GM21619 (cell line): Measurements from ENCODE around the gene AVPI1.
"Not testable (repeated sequence)": the region's sequence is repeated elsewhere in the genome, so short reads cannot be mapped to it uniquely, and the experiment has no call there.

ENCODE experiments used
- ATAC-seq: cut with Tn5 transposase; IDR thresholded peaks from one replicate; pipeline ENCODE4 v1.9.1; 2021; ENCODE audit not compliant: unreplicated experiment

Gene AVPI1

DNA sequence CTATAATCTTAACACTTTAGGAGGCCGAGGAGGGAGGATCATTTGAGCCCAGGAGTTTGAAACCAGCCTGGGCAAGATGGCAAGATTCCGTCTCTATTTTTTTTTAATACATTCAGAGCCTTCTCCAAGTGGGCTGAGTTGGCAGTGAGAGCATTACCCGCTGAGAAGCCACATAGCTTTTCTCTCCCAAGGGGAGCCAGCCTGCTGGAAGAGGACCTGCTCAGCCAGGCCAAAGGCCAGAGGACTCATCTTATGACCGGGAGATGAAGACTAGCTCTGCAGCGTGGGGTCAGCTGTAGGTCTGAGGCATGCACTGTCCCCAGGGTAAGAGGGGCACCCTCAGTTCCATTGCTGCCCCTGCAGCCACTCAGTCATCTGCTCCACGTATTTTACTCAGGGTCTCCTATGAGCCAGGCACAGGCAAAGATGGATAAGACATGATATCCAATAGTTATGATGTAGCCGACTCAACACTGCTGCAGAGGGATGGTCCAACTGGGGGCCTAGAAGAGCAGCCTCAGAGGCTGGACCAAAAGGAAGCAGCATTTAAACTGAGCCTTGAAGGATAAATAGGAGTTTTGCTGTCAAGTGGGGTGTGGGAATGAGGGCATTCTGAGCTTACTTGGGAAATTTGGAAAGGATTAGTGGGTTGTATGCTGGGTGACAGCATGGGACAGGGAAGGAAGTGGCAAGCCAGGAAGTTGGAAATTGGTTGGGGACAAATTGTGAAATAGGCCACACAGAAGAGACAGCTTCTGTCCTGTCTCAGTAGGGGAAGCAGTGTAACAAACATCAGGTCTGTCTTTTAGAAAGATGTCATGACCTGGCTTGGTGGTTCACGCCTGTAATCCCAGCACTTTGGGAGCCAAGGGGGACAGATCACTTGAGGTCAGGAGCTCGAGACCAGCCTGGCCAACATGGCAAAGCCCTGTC is 24.9 kb upstream of the AVPI1 start:
- no peak for ATAC-seq

DNA sequence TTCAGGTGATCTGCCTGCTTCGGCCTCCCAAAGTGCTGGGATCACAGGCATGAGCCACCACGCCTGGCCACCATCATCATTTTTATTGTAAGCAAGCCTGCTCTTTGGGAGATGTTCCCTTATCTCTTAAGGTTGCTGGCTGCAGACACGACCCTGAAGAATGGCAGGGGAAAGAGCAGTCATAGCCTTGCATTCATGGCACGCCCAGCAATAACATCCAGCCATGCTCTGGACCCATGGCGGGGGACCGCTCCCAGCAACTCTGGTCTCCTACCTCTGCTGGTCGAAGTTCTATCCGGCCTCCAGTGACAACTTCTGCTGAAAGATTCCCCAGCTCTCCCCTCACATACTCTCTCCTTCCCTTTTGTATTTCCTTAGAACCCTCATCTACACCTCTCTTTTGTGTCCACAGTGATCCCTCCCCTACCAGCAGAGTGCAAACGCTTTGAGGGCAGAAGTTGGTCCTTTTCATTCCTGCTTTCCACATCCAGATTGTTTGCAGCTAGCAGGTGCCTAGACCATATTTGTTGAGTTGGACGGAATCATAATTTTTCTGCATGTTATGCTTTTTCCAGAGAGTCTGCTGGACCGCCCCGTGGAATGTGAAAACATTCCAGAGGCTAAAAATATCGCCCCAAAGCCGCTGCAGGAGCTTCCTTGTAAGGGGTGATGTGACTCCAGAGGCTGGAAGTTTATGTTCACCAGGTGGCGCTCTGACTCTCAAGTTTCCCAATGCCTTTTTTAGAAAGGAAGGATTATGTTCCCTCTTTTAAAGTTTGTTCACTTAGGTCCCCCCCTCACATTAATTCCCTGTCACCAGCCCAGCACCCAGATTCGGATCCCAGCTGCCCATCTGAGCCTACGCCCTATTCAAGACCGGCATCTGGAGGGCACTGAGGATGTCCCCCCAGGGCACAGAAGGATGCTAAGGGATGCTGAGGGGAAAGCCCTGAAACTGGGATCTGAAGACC is 22.2 kb upstream of the AVPI1 start:
- no peak for ATAC-seq

DNA sequence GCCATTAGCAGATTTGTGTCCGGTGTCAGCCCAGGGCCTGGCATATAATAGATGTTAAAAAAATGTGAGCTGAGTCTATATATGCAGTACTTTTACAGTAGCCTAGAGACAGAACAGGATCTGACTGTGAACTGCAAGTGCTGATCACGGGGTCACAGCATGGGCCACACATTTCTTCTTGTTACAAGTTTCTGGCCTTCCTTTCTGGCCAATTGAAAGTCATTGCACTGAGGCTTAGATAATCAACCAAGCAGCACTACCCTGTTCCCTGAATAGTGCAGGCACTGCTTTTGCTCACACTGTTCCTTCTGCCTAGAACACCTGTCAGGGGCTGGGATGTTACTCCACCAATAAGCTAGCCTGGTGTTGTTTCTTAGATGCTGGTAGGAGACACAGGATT is 21.1 kb upstream of the AVPI1 start:
- ATAC-seq, result no peak

DNA sequence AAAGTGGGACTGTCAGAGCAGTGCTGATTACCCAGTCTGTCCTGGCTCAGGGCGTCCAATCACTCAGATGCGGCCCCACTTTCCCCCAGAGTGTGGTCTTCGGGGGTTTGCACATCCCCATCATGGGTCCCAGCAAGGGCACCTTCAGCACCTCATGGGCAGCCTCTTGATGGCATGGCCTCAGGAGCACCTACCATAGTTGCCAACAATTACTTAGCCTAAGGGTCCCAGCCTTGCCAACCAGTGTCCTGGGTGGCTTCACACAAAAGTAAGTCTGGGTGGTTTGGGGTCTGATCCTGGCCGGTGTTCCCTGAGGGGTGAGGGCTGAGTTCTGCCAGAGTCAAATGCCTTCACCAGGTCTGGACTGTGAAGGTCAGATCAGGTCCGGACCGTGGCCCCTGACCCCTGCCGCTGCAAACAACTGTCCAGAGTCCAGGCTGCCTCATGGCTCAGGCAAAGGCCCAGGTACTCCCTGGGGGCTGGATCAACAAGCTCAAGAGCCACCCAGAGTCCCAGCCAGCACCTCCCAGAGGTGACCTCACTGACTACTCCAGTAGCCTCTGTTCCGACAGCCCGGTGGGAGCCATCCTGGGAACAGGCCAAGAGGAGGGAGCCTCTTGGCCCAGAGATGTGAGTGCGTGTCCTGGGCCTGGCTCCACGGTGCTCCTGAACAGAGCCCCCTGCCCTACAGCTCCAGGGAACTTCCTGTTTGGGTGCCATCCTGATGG is 20.3 kb upstream of the AVPI1 start:
- no peak for ATAC-seq

DNA sequence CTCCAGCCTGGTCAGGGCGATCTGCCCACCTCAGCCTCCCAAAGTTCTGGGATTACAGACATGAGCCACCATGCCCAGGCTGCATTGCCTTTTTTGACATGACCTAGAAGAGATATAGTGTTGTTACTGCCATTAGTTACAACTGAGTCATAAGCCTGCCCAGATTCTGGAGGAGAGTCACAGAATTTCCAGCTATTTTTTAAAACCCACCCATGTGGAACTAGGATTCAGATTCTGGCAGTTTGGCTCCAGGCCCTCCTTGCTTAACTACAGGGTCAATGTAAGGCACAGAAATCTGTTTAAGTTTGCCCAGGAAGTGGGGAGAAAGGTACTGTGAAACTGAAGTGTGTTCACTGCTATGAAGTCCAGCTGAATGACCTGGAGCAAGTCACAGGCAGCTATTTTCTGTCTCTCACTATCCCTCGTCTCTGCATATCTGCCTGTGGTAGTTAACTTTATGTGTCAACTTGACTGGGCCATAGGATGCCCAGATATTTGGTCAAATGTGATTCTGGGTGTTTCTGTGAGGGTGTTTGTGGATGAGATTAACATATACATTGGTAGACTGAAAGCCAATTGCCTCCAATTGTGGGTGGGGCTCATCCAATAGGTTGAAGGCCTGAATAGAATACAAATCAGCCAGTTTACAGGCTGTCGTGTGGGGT is 18.1 kb upstream of the AVPI1 start:
- ATAC-seq, result no peak

DNA sequence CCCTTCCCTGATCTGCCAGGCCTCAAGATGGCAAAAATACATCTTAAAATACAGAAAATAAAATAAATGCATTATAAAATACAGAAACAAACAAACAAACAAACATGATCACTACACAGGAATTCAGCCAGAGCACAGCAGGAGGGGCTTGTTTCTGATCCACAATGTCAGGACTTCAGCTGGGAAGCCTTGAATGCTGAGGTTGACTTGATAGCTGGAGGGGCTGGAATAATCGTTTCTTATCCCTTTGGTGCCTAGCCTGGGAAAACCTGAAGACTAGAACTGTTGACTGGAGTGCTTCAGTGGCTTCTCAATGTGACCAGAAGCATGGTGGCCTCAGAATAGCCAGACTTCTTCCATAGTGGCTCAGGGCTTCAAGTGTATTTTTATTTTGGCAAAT is 17.3 kb upstream of the AVPI1 start:
- ATAC-seq, result no peak

DNA sequence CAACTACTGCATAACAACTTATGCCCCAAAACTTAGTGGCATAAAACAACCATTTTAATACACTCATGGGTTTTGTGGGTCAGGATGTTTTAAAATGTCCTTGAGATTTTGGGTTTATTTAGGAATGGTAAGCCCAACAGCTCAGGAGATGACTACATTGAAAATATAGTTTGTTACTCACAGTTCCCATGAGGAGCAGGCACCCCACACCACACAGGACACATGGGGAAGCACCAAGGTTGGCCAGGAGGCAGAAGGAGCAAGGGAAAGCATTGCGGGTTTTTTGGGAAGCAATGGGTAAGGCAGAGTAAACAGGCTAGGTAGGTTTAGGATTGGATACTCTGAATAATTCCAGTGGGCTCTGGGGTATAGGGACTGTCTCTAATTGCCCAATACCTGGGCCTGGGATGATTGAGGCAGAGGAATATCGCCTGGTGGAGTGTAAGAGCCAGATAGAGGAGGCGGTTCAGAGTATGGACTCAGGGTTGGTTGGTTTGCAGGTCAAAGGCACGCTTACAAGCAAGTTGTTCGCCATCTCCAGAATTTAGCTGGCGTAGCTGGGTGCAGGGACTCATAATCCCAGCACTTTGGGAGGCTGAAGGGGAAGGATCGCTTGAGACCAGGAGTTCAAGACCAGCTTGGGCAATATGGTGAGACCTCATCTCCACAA is 16.5 kb upstream of the AVPI1 start:
- ATAC-seq, result no peak

DNA sequence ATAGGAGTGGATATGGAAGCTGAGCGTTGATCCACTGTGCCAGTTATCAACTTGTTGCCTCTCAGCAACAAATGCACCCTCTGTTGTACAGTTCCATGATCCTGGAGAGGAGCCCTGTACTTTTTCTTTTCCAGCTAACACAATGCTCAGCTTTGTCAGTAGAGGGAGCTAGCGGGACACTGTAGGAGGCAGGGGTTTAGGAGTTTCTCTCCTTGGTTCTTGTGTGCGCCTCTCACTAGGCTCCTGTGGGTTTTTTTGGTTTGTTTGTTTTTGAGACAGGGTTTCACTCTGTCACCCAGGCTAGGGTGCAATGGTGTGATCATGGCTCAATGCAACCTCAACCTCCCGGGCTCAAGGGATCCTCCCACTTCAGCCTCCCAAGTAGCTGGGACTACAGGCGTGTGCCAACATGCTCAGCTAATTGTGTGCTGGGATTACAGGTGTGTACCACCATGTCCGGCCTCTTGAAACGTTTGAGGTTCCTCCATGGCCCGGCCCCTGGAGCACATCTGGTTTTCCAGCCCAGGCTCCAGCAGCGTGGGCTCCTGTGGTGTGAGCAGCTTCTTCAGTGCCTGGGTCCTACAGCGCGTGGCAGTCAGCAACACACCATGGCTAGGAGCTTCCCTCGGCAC is 14.5 kb upstream of the AVPI1 start:
- no peak for ATAC-seq

DNA sequence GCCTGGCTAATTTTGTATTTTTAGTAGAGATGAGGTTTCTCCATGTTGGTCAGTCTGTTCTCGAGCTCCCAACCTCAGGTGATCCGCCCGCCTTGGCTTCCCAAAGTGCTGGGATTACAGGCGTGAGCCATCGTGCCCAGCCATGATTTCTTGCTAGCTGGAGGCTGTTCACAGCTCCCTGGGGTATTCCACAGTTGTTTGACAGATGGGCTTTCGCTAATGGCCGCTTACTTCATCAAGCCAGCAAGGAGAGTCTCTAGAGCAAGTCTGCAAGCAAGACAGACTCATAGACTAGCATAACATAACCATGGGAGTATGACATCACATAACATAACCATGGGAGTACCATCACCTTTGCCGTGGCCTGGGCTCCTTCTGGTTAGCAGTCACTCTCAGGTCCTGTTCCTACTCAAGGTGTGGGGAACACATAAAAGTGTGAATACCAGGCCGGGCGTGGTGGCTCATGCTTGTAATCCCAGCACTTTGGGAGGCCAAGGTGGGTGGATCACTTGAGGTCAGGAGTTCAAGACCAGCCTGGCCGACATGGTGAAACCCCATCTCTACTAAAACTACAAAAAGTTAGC is 11.1 kb upstream of the AVPI1 start:
- not testable (repeated sequence) for ATAC-seq

DNA sequence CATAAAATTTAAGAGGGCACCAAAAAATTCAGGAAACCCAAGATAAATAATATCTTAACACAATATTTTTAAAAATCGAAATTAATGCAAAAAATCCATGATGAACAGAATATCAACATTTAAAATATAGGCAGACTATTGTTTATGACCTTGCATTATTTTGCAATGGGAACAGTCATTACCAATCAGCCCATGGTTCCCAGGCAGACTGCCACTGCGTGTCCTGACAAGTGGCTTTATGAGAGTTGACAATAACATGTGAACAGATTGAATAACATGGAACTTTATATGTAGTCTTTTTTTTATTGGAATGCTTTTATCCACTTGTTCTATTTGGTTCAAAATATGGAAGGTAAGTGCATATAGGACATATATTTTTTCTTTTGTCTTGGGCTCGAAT is 3.1 kb upstream of the AVPI1 start:
- ATAC-seq, result no peak

DNA sequence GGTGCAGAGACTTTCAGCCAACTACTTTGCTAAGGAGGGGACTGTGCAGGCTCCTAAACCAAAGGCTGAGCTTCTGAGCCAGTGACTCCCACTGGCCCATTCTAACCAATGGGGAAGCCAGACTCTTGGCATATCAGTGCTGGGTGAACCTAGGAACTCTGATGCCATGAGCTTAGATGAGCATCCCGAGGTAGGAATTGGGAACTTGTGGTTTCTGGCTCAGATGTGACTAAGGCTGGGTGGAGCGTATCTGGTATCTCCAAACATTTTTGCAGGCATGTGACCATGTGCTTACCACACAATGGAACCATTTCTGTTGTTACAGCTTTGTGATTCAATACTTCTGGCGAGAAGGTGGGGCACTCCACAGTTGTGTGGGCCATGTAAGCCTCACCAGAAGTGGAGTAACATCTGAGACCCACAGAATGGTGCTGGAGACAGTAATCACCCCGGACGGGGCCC is 2.5 kb upstream of the AVPI1 start:
- ATAC-seq, result no peak

DNA sequence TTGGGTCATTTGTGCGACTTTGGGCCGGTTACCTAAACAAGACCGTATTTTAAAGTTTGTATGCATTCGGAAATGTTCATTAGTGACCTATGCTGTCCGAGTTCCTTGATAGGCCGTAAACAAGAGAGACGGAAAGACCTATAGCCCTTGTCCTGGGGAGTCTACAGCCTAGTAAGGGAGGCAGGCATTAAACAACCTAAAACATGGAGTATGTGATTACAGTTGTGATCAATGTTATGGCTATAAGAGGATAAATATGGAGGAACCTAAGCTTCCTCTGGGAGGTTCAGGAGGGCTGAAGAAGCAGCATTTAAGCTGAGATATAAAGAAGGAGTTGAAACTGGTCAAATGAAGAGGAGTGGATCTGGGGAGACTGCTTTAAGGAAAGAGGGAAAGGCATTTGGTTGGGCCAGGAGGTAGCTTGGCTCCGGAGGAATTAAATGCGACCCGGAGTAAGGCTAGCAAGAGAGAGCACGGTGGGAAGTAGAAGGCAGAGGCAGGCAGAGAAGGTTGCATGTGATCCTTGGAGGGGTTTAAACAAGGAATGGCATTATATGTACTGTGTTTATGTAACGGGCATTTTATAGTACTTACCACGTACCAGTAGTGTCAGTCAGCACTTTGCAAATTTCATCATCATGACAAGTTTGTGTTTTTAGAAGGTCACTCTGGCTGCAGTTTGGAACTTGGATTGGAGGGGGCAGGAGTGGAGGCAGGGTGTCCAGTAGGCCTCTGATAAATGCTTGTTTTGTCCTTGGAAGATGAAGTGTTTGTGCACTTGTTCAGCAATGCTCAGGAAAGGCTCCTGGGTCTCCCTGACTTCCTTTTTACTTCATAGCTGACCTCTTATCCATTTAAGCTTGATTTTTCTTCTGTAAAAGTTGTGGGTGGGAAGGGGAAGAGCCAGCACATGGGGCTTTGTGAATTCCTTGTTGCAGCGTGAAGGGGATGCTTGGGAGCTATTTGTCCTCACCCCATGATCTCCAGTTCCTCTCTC is 1.0 kb upstream of the AVPI1 start:
- ATAC-seq, result no peak

DNA sequence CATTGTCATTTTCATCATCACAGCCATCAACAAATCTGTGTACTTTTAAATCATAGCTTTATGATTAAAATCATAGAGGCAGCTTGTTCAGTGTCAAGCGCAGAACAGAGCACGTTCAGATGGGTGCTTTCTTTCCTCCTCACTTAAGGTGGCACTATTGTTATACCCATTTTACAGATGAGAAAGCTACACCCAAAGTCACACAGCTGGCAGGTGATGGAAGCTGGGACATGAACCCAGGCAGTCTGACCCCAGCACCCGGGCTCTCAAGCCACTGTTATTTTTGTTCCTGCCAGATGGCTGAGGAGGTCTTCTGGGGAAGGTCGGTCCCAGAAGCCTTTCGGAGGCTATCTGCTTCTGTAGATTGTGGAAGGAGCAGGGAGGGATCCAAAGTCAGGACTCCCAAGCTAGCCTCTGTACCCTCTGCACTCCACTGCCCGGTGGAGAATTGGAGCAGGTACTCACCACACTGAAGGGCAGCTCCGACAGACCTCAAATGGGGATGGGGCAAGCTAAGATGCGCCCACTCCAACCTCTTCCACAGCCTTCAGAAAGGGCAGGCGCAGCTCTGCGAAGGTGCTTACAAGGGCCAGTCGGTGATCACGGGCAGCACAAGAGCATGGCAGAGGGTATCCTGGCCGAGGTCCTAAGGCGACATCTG is 610 bp downstream of the AVPI1 start:
- no peak for ATAC-seq

DNA sequence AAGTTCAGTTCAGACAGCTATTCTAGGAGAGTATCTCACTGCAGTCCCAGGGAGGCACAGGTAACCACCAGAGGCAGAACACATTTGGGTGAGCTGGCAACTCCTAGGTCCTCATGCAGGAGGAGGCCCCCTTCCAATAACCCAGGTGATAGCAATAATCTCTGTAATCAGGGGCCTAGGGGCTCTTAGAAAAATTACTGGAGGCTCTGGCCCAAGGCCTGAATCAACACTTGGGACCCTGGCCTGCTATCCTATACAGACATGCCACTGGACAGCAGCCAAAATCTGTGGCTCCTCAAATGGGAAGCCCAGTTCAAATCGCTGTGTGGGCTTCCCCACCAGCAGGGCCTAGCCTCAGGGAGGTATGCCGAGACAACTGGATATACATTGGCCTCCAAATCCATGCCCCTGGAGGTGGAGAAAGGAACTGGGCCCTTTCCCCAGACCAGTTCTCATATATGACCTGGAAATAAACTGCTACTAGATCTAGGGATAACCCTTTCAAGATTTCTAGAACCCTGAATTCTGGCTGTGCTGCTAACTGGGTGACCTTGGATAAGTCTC is 1.6 kb downstream of the AVPI1 start:
- no peak for ATAC-seq

DNA sequence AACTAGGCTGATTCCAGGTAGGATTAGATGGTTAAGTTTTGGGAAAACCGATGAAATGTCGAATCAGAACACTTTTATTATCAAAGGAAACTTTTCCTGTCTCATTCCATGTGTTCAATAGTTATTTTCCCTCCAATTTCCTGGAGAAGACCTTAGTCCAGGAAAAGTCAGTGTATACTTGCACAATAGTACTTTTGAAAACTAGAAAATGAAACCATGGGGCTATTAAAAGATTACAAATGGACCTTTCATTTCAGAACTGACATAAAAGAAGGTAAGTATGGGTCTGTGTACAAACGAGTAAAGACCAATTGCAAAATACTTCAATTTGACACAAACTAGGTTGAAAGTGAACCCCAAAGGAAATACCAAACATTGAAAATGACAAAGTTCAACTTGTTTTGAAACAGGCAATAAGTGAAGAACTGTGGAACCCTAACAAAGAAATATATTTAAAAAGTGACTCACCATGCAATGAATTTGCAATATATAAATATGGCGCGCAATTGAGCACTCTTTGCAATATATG is 2.1 kb downstream of the AVPI1 start:
- no peak for ATAC-seq

DNA sequence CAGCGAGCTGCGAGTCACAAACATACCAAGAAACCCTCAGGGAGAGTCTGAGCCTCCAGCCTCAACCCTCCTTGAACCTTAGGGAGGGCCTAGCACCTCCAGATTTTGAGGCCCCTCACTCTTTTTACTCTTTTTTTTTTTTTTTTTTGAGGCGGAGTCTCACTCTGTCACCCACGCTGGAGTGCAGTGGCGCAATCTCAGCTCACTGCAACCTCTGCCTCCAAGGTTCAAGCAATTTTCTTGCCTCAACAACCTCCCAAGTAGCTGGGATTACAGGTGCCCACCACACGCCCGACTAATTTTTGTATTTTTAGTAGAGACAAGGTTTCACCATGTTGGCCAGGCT is 2.7 kb downstream of the AVPI1 start:
- not testable (repeated sequence) for ATAC-seq
